GM21515 (cell line): Measurements from ENCODE around the gene FGFR4.
"Not testable (repeated sequence)": the region's sequence is repeated elsewhere in the genome, so short reads cannot be mapped to it uniquely, and the experiment has no call there.

Experiments used
- ATAC-seq: cut with Tn5 transposase; IDR thresholded peaks from one replicate; pipeline ENCODE4 v1.9.1; 2021; ENCODE audit not compliant: unreplicated experiment

The FGFR4 gene

GRCh38 chr5:177086654-177087397, at the start of gene FGFR4:
TSS of gene FGFR4 (plus strand) at chr5:177086915. CDS start at chr5:177089603, 2,688 bp downstream.
- peak; percentile 53 for ATAC-seq

GRCh38 chr5:177036921-177037320, 49.8 kb upstream of the FGFR4 start:
- ATAC-seq = no peak

GRCh38 chr5:177040814-177041420, 45.8 kb upstream of the FGFR4 start:
- no peak for ATAC-seq

GRCh38 chr5:177041936-177042335, 44.8 kb upstream of the FGFR4 start:
- no peak for ATAC-seq

- ATAC-seq = no peak
Measured at GRCh38 chr5:177043114-177043513, 43.6 kb upstream of the FGFR4 start.

GRCh38 chr5:177043958-177044357, 42.8 kb upstream of the FGFR4 start:
- ATAC-seq = no peak

GRCh38 chr5:177044641-177045040, 42.1 kb upstream of the FGFR4 start:
- ATAC-seq = no peak

- no peak for ATAC-seq
Measured at GRCh38 chr5:177045631-177046030, 41.1 kb upstream of the FGFR4 start.

- not testable (repeated sequence) for ATAC-seq
Measured at GRCh38 chr5:177048531-177048930, 38.2 kb upstream of the FGFR4 start.

GRCh38 chr5:177049285-177049684, 37.4 kb upstream of the FGFR4 start:
- no peak for ATAC-seq

- ATAC-seq = no peak
Measured at GRCh38 chr5:177064500-177065277, 22.0 kb upstream of the FGFR4 start.

GRCh38 chr5:177065491-177065890, 21.2 kb upstream of the FGFR4 start:
- ATAC-seq = no peak

GRCh38 chr5:177066224-177066623, 20.5 kb upstream of the FGFR4 start:
- ATAC-seq = no peak

- no peak for ATAC-seq
Measured at GRCh38 chr5:177067503-177067902, 19.2 kb upstream of the FGFR4 start.

- no peak for ATAC-seq
Measured at GRCh38 chr5:177070536-177071191, 16.1 kb upstream of the FGFR4 start.

- peak; percentile 65 for ATAC-seq
Measured at GRCh38 chr5:177071666-177072385, 14.9 kb upstream of the FGFR4 start.

GRCh38 chr5:177077335-177077734, 9.4 kb upstream of the FGFR4 start:
- no peak for ATAC-seq

GRCh38 chr5:177079606-177080005, 7.1 kb upstream of the FGFR4 start:
- no peak for ATAC-seq

- ATAC-seq = no peak
Measured at GRCh38 chr5:177080265-177080664, 6.5 kb upstream of the FGFR4 start.

- no peak for ATAC-seq
Measured at GRCh38 chr5:177081859-177082258, 4.9 kb upstream of the FGFR4 start.

GRCh38 chr5:177083357-177083756, 3.4 kb upstream of the FGFR4 start:
- no peak for ATAC-seq
